ENCODE measurements around the gene MKI67.
A peak's percentile ranks its signal among the peaks of the same experiment; 100 is the strongest.

MKI67 gene

GRCh38 chr10:128055061-128055868 is 71.0 kb downstream of the MKI67 start:
- Histone ChIP-seq H3K4me1 (ENCODE audit: control insufficient read depth in 5 of 5, insufficient read depth in 5 of 5, low read length in 5 of 5) (peaks cover 0 to 42% (median 13%) of the 10 kb centered on the region in 5 donors), H3K9me3 (ENCODE audit: control insufficient read depth in 5 of 5, low read length in 5 of 5) (no peaks in the 10 kb centered on the region), H3K27ac (ENCODE audit: low read depth, low read length) (no peak overlapping the region), H3K9ac (ENCODE audit: low read length in 5 of 5) (no peak overlapping the region), H3K4me3 (ENCODE audit: low read depth in 1 of 5, low read length in 5 of 5) (no peak overlapping the region), H3K36me3 (ENCODE audit: control insufficient read depth in 5 of 5, insufficient read depth in 5 of 5, low read length in 5 of 5) (peaks cover 0 to 62% (median 44%) of the 10 kb centered on the region in 5 donors), H3K27me3 (ENCODE audit: control insufficient read depth in 5 of 5, insufficient read depth in 4 of 5, low read length in 5 of 5) (peaks cover 0 to under 1% (median 0%) of the 10 kb centered on the region in 5 donors)

GRCh38 chr10:128054163-128054970 is 71.9 kb downstream of the MKI67 start:
- no peak overlapping the region for H3K9ac ChIP-seq (ENCODE audit: low read length in 5 of 5)
- no peaks in the 10 kb centered on the region for H3K27me3 ChIP-seq (ENCODE audit: control insufficient read depth in 5 of 5, insufficient read depth in 4 of 5, low read length in 5 of 5)
- H3K36me3 ChIP-seq (ENCODE audit: control insufficient read depth in 5 of 5, insufficient read depth in 5 of 5, low read length in 5 of 5): peaks cover 0 to 58% (median 35%) of the 10 kb centered on the region in 5 donors
- no peak overlapping the region for H3K4me3 ChIP-seq (ENCODE audit: low read depth in 1 of 5, low read length in 5 of 5)
- no peaks in the 10 kb centered on the region for H3K9me3 ChIP-seq (ENCODE audit: control insufficient read depth in 5 of 5, low read length in 5 of 5)
- H3K27ac ChIP-seq (ENCODE audit: low read depth, low read length): no peak overlapping the region
- H3K4me1 ChIP-seq (ENCODE audit: control insufficient read depth in 5 of 5, insufficient read depth in 5 of 5, low read length in 5 of 5): peaks cover 0 to 42% (median 14%) of the 10 kb centered on the region in 5 donors

- no peak overlapping the region for H3K27ac ChIP-seq (ENCODE audit: low read depth, low read length)
- no peak overlapping the region for H3K9ac ChIP-seq (ENCODE audit: low read length in 5 of 5)
- no peaks in the 10 kb centered on the region for H3K9me3 ChIP-seq (ENCODE audit: control insufficient read depth in 5 of 5, low read length in 5 of 5)
- peaks cover 0 to 33% (median 11%) of the 10 kb centered on the region in 5 donors for H3K4me1 ChIP-seq (ENCODE audit: control insufficient read depth in 5 of 5, insufficient read depth in 5 of 5, low read length in 5 of 5)
- no peaks in the 10 kb centered on the region for H3K27me3 ChIP-seq (ENCODE audit: control insufficient read depth in 5 of 5, insufficient read depth in 4 of 5, low read length in 5 of 5)
- H3K4me3 ChIP-seq (ENCODE audit: low read depth in 1 of 5, low read length in 5 of 5): no peak overlapping the region
- peaks cover 0 to 55% (median 29%) of the 10 kb centered on the region in 5 donors for H3K36me3 ChIP-seq (ENCODE audit: control insufficient read depth in 5 of 5, insufficient read depth in 5 of 5, low read length in 5 of 5)
Observed at GRCh38 chr10:128053356-128053755, 72.9 kb downstream of the MKI67 start.

GRCh38 chr10:128052696-128053095 is 73.5 kb downstream of the MKI67 start:
- Histone ChIP-seq H3K9ac (ENCODE audit: low read length in 5 of 5) (no peak overlapping the region), H3K4me1 (ENCODE audit: control insufficient read depth in 5 of 5, insufficient read depth in 5 of 5, low read length in 5 of 5) (peaks cover 0 to 34% (median 11%) of the 10 kb centered on the region in 5 donors), H3K9me3 (ENCODE audit: control insufficient read depth in 5 of 5, low read length in 5 of 5) (no peaks in the 10 kb centered on the region), H3K4me3 (ENCODE audit: low read depth in 1 of 5, low read length in 5 of 5) (no peak overlapping the region), H3K27me3 (ENCODE audit: control insufficient read depth in 5 of 5, insufficient read depth in 4 of 5, low read length in 5 of 5) (no peaks in the 10 kb centered on the region), H3K36me3 (ENCODE audit: control insufficient read depth in 5 of 5, insufficient read depth in 5 of 5, low read length in 5 of 5) (peaks cover 0 to 48% (median 25%) of the 10 kb centered on the region in 5 donors), H3K27ac (ENCODE audit: low read depth, low read length) (no peak overlapping the region)

DNA sequence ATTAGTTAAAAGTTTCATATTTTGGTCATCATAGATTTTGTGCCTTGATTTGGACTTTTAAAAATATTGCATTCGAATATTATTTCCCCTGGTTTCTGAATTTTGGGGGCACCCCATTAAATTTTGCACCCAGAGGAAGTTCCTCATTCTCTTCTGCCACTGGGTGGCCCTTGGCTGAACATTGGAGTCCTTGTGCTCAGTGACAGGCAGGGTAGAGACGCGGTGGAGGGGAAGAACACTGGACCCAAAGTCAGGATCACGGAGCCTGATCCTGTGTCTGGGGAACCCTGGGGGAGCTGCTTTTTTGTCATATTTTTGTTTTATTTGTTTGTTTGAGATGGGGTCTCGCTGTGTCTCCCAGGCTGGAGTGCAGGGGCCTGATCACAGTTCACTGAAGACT is 74.7 kb downstream of the MKI67 start:
- H3K4me3 ChIP-seq (ENCODE audit: low read depth in 1 of 5, low read length in 5 of 5): peak overlapping the region in 1 of 5 donors; percentile 11
- H3K27me3 ChIP-seq (ENCODE audit: control insufficient read depth in 5 of 5, insufficient read depth in 4 of 5, low read length in 5 of 5): no peaks in the 10 kb centered on the region
- peak overlapping the region in 1 of 5 donors; percentile 31 for H3K9ac ChIP-seq (ENCODE audit: low read length in 5 of 5)
- H3K27ac ChIP-seq (ENCODE audit: low read depth, low read length): peak overlapping the region; percentile 16
- H3K36me3 ChIP-seq (ENCODE audit: control insufficient read depth in 5 of 5, insufficient read depth in 5 of 5, low read length in 5 of 5): peaks cover 0 to 41% (median 24%) of the 10 kb centered on the region in 5 donors
- no peaks in the 10 kb centered on the region for H3K9me3 ChIP-seq (ENCODE audit: control insufficient read depth in 5 of 5, low read length in 5 of 5)
- peaks cover 0 to 45% (median 18%) of the 10 kb centered on the region in 5 donors for H3K4me1 ChIP-seq (ENCODE audit: control insufficient read depth in 5 of 5, insufficient read depth in 5 of 5, low read length in 5 of 5)

DNA sequence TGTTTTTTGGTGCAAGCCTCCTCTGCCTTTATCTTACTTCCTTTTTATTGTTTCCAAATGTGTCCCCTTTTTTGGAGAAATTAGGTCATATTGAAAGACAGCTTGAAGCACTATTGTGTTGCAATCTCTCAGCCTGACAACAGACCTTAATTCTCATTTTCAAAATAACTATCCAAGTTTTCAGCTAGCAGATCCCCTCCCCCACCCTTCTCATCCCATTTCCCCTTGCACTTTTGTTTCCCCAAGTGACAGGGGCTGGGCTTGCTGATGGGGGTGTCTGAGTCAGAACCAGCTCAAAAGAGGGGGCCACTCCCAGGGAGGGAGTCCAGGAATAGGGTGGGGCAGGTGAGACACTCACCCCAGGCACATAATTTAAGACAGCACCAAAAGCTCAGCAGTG is 75.3 kb downstream of the MKI67 start:
- Histone ChIP-seq H3K9me3 (ENCODE audit: control insufficient read depth in 5 of 5, low read length in 5 of 5) (no peaks in the 10 kb centered on the region), H3K27ac (ENCODE audit: low read depth, low read length) (peak overlapping the region; percentile 16), H3K36me3 (ENCODE audit: control insufficient read depth in 5 of 5, insufficient read depth in 5 of 5, low read length in 5 of 5) (peaks cover 0 to 35% (median 18%) of the 10 kb centered on the region in 5 donors), H3K9ac (ENCODE audit: low read length in 5 of 5) (peak overlapping the region in 1 of 5 donors; percentile 31), H3K4me1 (ENCODE audit: control insufficient read depth in 5 of 5, insufficient read depth in 5 of 5, low read length in 5 of 5) (peaks cover 0 to 49% (median 20%) of the 10 kb centered on the region in 5 donors), H3K4me3 (ENCODE audit: low read depth in 1 of 5, low read length in 5 of 5) (peak overlapping the region in 3 of 5 donors; percentile 11 to 61 (median 15)), H3K27me3 (ENCODE audit: control insufficient read depth in 5 of 5, insufficient read depth in 4 of 5, low read length in 5 of 5) (no peaks in the 10 kb centered on the region)

GRCh38 chr10:128050121-128050516 is 76.1 kb downstream of the MKI67 start:
- peak overlapping the region; percentile 16 for H3K27ac ChIP-seq (ENCODE audit: low read depth, low read length)
- no peak overlapping the region for H3K9ac ChIP-seq (ENCODE audit: low read length in 5 of 5)
- peak overlapping the region in 3 of 5 donors; percentile 49 to 61 (median 55) for H3K4me3 ChIP-seq (ENCODE audit: low read depth in 1 of 5, low read length in 5 of 5)
- peaks cover 0 to 54% (median 20%) of the 10 kb centered on the region in 5 donors for H3K4me1 ChIP-seq (ENCODE audit: control insufficient read depth in 5 of 5, insufficient read depth in 5 of 5, low read length in 5 of 5)
- H3K36me3 ChIP-seq (ENCODE audit: control insufficient read depth in 5 of 5, insufficient read depth in 5 of 5, low read length in 5 of 5): peaks cover 0 to 27% (median 11%) of the 10 kb centered on the region in 5 donors
- no peaks in the 10 kb centered on the region for H3K27me3 ChIP-seq (ENCODE audit: control insufficient read depth in 5 of 5, insufficient read depth in 4 of 5, low read length in 5 of 5)
- no peaks in the 10 kb centered on the region for H3K9me3 ChIP-seq (ENCODE audit: control insufficient read depth in 5 of 5, low read length in 5 of 5)

DNA sequence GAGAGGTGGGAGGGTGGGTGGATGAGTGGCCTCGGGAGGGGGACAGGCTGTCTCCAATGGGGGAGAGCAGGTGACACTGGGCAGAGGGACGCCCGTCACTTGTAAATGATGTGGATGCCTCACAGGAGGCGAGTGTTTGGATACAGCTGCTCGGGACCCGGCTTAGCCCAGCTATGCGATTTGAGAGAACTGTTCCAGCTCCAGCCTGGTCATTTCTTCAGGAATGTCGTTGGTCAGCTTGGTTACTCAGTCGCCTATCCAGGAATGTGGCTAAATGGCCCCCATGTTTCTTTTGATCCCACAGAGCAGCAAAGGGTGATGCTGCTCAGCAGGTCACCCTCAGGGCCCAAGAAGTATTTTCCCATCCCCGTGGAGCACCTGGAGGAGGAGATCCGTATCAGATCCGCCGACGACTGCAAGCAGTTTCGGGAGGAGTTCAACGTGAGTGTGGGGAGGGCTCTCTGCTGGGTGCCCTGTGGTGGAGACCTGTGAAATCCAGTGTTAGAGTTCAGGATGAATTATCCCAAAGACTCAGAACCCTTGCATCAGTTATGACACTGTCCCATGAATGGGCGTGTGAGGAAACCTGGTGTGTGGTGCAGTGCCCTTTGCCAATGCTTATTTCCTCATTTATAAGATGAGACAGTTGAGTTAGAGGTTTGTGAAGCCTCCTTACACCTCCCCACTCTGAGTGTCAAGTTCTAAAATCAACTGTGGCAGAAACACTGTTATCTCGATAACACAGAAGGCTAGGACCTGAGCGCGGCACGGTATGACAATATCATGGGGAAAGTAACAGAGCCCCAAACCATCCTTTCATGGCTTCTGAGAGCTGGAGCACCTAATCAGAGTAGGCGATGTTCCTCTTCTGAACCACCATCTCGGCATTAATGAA is 76.8 kb downstream of the MKI67 start:
- H3K36me3 ChIP-seq (ENCODE audit: control insufficient read depth in 5 of 5, insufficient read depth in 5 of 5, low read length in 5 of 5): peaks cover 0 to 21% (median 10%) of the 10 kb centered on the region in 5 donors
- peak overlapping the region in 2 of 5 donors; percentile 11 to 62 for H3K9ac ChIP-seq (ENCODE audit: low read length in 5 of 5)
- peak overlapping the region; percentile 6 for H3K27ac ChIP-seq (ENCODE audit: low read depth, low read length)
- peak overlapping the region; percentile 40 to 71 (median 61) for H3K4me3 ChIP-seq (ENCODE audit: low read depth in 1 of 5, low read length in 5 of 5)
- no peaks in the 10 kb centered on the region for H3K27me3 ChIP-seq (ENCODE audit: control insufficient read depth in 5 of 5, insufficient read depth in 4 of 5, low read length in 5 of 5)
- H3K9me3 ChIP-seq (ENCODE audit: control insufficient read depth in 5 of 5, low read length in 5 of 5): no peaks in the 10 kb centered on the region
- peaks cover 0 to 54% (median 20%) of the 10 kb centered on the region in 5 donors for H3K4me1 ChIP-seq (ENCODE audit: control insufficient read depth in 5 of 5, insufficient read depth in 5 of 5, low read length in 5 of 5)

DNA sequence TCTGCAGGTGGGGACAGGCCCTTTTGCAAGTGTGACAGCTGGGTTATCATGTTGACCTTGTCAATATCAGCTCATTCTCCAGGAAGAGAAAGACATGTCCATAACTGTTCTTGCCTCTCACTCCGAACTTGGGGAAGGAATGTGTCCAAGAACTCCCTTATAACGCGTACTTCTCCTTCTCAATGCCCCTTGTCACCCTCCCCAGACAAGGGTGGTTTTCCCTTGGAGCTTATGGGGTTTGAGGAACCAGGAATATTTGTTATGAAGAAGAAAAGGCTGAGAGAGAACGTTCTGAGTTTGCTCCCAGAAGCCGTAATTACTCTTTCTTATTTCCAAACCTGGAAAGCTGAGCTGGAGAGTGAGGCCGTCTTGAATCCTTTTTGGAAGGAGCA is 77.4 kb downstream of the MKI67 start:
- Histone ChIP-seq H3K9ac (ENCODE audit: low read length in 5 of 5) (peak overlapping the region in 4 of 5 donors; percentile 11 to 62 (median 45)), H3K36me3 (ENCODE audit: control insufficient read depth in 5 of 5, insufficient read depth in 5 of 5, low read length in 5 of 5) (peaks cover 0 to 18% (median 10%) of the 10 kb centered on the region in 5 donors), H3K4me3 (ENCODE audit: low read depth in 1 of 5, low read length in 5 of 5) (peak overlapping the region; percentile 55 to 71 (median 61)), H3K27ac (ENCODE audit: low read depth, low read length) (peak overlapping the region; percentile 6), H3K27me3 (ENCODE audit: control insufficient read depth in 5 of 5, insufficient read depth in 4 of 5, low read length in 5 of 5) (no peaks in the 10 kb centered on the region), H3K9me3 (ENCODE audit: control insufficient read depth in 5 of 5, low read length in 5 of 5) (no peaks in the 10 kb centered on the region), H3K4me1 (ENCODE audit: control insufficient read depth in 5 of 5, insufficient read depth in 5 of 5, low read length in 5 of 5) (peaks cover 0 to 58% (median 20%) of the 10 kb centered on the region in 5 donors)

Data from subcutaneous abdominal adipose tissue (tissue), 5 donors.